Measurements from ENCODE around the gene C1orf105.

The C1orf105 gene

GRCh38 chr1:172460887-172461315 is 40.4 kb downstream of the C1orf105 start:
- TF ChIP-seq CTCF (IDR thresholded peaks at IDR 0.05; ENCODE audit: low read length, missing control alignments) = no peak
- DNase-seq (ENCODE audit: low read depth) = no peak

GRCh38 chr1:172465617-172466016 is 45.1 kb downstream of the C1orf105 start:
- no peak overlapping the region for H3K4me3 ChIP-seq (replicated peaks; ENCODE audit: low read depth, low read length)
- DNase-seq (ENCODE audit: low read depth) = no peak
- no peak for TF ChIP-seq CTCF (IDR thresholded peaks at IDR 0.05; ENCODE audit: low read length, missing control alignments)

More at GRCh38 chr1:172460887-172461315, 40.4 kb downstream of the C1orf105 start:
- H3K4me3 ChIP-seq (replicated peaks; ENCODE audit: low read depth, low read length) = no peak overlapping the region

- no peak for DNase-seq (ENCODE audit: low read depth)
- no peak overlapping the region for H3K4me3 ChIP-seq (replicated peaks; ENCODE audit: low read depth, low read length)
- no peak for TF ChIP-seq CTCF (IDR thresholded peaks at IDR 0.05; ENCODE audit: low read length, missing control alignments)
Measured at GRCh38 chr1:172466795-172467407, 46.4 kb downstream of the C1orf105 start.

- no peak for DNase-seq (ENCODE audit: low read depth)
- H3K4me3 ChIP-seq (replicated peaks; ENCODE audit: low read depth, low read length) = no peak overlapping the region
- no peak for TF ChIP-seq CTCF (IDR thresholded peaks at IDR 0.05; ENCODE audit: low read length, missing control alignments)
Measured at GRCh38 chr1:172467446-172467845, 47.0 kb downstream of the C1orf105 start.

GRCh38 chr1:172468296-172468695 is 47.8 kb downstream of the C1orf105 start:
- no peak for TF ChIP-seq CTCF (IDR thresholded peaks at IDR 0.05; ENCODE audit: low read length, missing control alignments)
- no peak overlapping the region for H3K4me3 ChIP-seq (replicated peaks; ENCODE audit: low read depth, low read length)
- no peak for DNase-seq (ENCODE audit: low read depth)

- no peak for TF ChIP-seq CTCF (IDR thresholded peaks at IDR 0.05; ENCODE audit: low read length, missing control alignments)
- no peak overlapping the region for H3K4me3 ChIP-seq (replicated peaks; ENCODE audit: low read depth, low read length)
- no peak for DNase-seq (ENCODE audit: low read depth)
Measured at GRCh38 chr1:172469717-172470116, 49.2 kb downstream of the C1orf105 start.

GRCh38 chr1:172470149-172470548 is 49.7 kb downstream of the C1orf105 start:
- TF ChIP-seq CTCF (IDR thresholded peaks at IDR 0.05; ENCODE audit: low read length, missing control alignments) = no peak
- no peak for DNase-seq (ENCODE audit: low read depth)
- no peak overlapping the region for H3K4me3 ChIP-seq (replicated peaks; ENCODE audit: low read depth, low read length)
